Gastroesophageal sphincter (tissue), 4 donors: ENCODE results near the gene ANGEL1. TPM values are rescaled to one million over a fixed set of nuclear protein-coding genes. Genes with fewer than 3 reads are reported as not detected.

Experiments used
- ATAC-seq: fragments of 150-250 bp; one replicate; pipeline ENCODE4 v1.9.1; 2016; ENCODE audit warnings: mild to moderate bottlenecking, moderate library complexity
- H3K27ac ChIP-seq, 4 donors: fragments of 200-600 bp; sonication (generic) in 3 of 4; 1 replicate in 3 of 4; 2 replicates in 1 of 4; pipeline ENCODE4 v1.5.1; 2016 to 2019
- H3K27me3 ChIP-seq: fragments of 200-600 bp; sonication (generic); one replicate; pipeline ENCODE4 v1.5.1; 2019
- H3K36me3 ChIP-seq, 2 donors: fragments of 200-600 bp; sonication (generic); one replicate each; pipeline ENCODE4 v1.5.1; 2019; ENCODE audit warnings: control low read depth in 1 of 2
- H3K4me1 ChIP-seq, 3 donors: fragments of 200-600 bp; sonication (generic); 1 replicate in 2 of 3; 2 replicates in 1 of 3; pipeline ENCODE4 v1.5.1; 2016 to 2019; ENCODE audit warnings: control low read depth in 2 of 3
- H3K4me3 ChIP-seq, 2 donors: fragments of 200-600 bp; sonication (generic); one replicate each; pipeline ENCODE4 v1.5.1; 2019; ENCODE audit warnings: mild to moderate bottlenecking in 1 of 2, moderate library complexity in 1 of 2
- H3K9me3 ChIP-seq, 3 donors: fragments of 200-600 bp; sonication (generic); one replicate each; pipeline ENCODE4 v1.5.1; 2017 to 2019; ENCODE audit warnings: control low read depth in 2 of 3
- EP300 ChIP-seq: sonication (generic); formaldehyde crosslinking; IDR thresholded peaks from one replicate; pipeline ENCODE4 v1.6.1; 2017; ENCODE audit warnings: antibody characterized with exemption, mild to moderate bottlenecking
- POLR2A ChIP-seq, 2 donors: fragments of 450-650 bp; IDR thresholded peaks; one replicate each; pipeline ENCODE4 v1.6.1; 2017; ENCODE audit warnings: antibody characterized with exemption in 2 of 2, mild to moderate bottlenecking in 2 of 2, moderate library complexity in 1 of 2
- POLR2AphosphoS5 ChIP-seq: sonication (generic); formaldehyde crosslinking; IDR thresholded peaks from one replicate; pipeline ENCODE4 v1.6.1; 2017; ENCODE audit warnings: antibody characterized with exemption
- WGBS, 2 donors: methylation state at CpG; one replicate each; pipeline ENCODE4 v1.1.5; 2018; ENCODE audit warnings: low coverage in 1 of 2; 5-methylcytosine and 5-hydroxymethylcytosine counted together
- total RNA-seq, 4 donors: library from RNA; depleted of rRNA; stranded (reverse); fragments of >200 nt; gene quantifications; one replicate each; pipeline ENCODE4 v1.1.0, GENCODE V29; 2016
- TF ChIP-seq, protein P1 (sequence below), 4 experiments: fragments of 200-600 bp in 2 of 4; fragments of 450-650 bp in 2 of 4; sonication (generic) in 1 of 4; IDR thresholded peaks; one replicate each; pipeline ENCODE4 v1.5.1; 2017 to 2019; ENCODE audit warnings: antibody characterized with exemption in 4 of 4, mild to moderate bottlenecking in 2 of 4, moderate library complexity in 2 of 4

ANGEL1 gene
- total RNA-seq, 4 donors from 2014 or later = 9.0 to 27.5 (median 12.2) TPM

GRCh38 chr14:76808990-76809389 lies 3.7 kb downstream of the ANGEL1 start:
- H3K4me3 ChIP-seq = no peak overlapping the region
- no peak for ATAC-seq

GRCh38 chr14:76808011-76808410 lies 4.7 kb downstream of the ANGEL1 start:
- Histone ChIP-seq H3K4me1 (peaks cover 0 to 31% (median 0%) of the 10 kb centered on the region in 3 donors), H3K4me3 (no peak overlapping the region), H3K36me3 (peaks cover 3 to 65% of the 10 kb centered on the region in 2 donors), H3K27me3 (no peaks in the 10 kb centered on the region), H3K27ac (no peak overlapping the region), H3K9me3 (no peaks in the 10 kb centered on the region)
- no peak for ATAC-seq
- WGBS, 2 donors = 67% methylated on average over 1 of the region's 1 CpG; no CpG with 5 or more reads in 1 of the 2 donors
- TF ChIP-seq POLR2A (IDR thresholded peaks at IDR 0.05) (no peak), POLR2AphosphoS5 (no peak), EP300 (no peak)
- TF ChIP-seq, protein P1, sequence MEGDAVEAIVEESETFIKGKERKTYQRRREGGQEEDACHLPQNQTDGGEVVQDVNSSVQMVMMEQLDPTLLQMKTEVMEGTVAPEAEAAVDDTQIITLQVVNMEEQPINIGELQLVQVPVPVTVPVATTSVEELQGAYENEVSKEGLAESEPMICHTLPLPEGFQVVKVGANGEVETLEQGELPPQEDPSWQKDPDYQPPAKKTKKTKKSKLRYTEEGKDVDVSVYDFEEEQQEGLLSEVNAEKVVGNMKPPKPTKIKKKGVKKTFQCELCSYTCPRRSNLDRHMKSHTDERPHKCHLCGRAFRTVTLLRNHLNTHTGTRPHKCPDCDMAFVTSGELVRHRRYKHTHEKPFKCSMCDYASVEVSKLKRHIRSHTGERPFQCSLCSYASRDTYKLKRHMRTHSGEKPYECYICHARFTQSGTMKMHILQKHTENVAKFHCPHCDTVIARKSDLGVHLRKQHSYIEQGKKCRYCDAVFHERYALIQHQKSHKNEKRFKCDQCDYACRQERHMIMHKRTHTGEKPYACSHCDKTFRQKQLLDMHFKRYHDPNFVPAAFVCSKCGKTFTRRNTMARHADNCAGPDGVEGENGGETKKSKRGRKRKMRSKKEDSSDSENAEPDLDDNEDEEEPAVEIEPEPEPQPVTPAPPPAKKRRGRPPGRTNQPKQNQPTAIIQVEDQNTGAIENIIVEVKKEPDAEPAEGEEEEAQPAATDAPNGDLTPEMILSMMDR (IDR thresholded peaks at IDR 0.05) = no peak

More at GRCh38 chr14:76808990-76809389, 3.7 kb downstream of the ANGEL1 start:
- peaks cover 3 to 55% of the 10 kb centered on the region in 2 donors for H3K36me3 ChIP-seq
- H3K4me1 ChIP-seq = peaks cover 0 to 36% (median 0%) of the 10 kb centered on the region in 3 donors
- TF ChIP-seq POLR2A (IDR thresholded peaks at IDR 0.05) = no peak
- no peak for TF ChIP-seq POLR2AphosphoS5
- no peak for TF ChIP-seq EP300
- TF ChIP-seq, protein P1 (IDR thresholded peaks at IDR 0.05) = no peak
- H3K27me3 ChIP-seq = no peaks in the 10 kb centered on the region
- no CpG with 5 or more reads among the region's 4 CpGs for WGBS, 2 donors
- no peaks in the 10 kb centered on the region for H3K9me3 ChIP-seq
- H3K27ac ChIP-seq = no peak overlapping the region

DNA sequence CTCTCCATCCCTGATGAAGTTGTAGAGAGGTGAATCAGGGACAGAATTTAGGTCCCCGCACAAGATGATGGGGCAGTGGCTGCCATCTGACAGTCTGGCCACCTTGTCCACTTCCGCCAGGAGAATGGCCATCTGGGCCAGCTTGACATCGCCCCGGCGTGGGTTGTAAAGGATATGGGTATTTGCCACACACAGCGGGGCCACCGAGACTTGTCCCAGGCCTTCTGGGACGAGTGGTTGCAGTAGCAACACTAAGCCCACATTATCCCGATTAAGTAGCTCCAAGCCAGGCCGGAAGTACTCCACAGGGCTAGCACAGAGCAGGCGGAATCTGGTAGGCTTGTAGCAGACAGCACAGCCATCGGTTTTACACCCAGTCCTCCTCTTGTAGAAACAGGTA lies 6.2 kb downstream of the ANGEL1 start:
- no peaks in the 10 kb centered on the region for H3K9me3 ChIP-seq
- H3K4me3 ChIP-seq = no peak overlapping the region
- TF ChIP-seq EP300 (no peak), POLR2AphosphoS5 (no peak), POLR2A (IDR thresholded peaks at IDR 0.05) (no peak)
- no peak overlapping the region for H3K27ac ChIP-seq
- peaks cover 0 to 20% (median 0%) of the 10 kb centered on the region in 3 donors for H3K4me1 ChIP-seq
- WGBS, 2 donors = 83 to 100% methylated on average over 1 of the region's 12 CpGs
- ATAC-seq = no peak
- no peaks in the 10 kb centered on the region for H3K27me3 ChIP-seq
- H3K36me3 ChIP-seq = peaks cover 3 to 80% of the 10 kb centered on the region in 2 donors

GRCh38 chr14:76793956-76794355 lies 18.7 kb downstream of the ANGEL1 start:
- Histone ChIP-seq H3K27ac (no peak overlapping the region), H3K36me3 (peaks cover 0 to 74% of the 10 kb centered on the region in 2 donors), H3K27me3 (no peaks in the 10 kb centered on the region), H3K9me3 (no peaks in the 10 kb centered on the region), H3K4me1 (no peaks in the 10 kb centered on the region), H3K4me3 (no peak overlapping the region)
- WGBS, 2 donors = 88 to 89% methylated on average over 5 of the region's 5 CpGs
- ATAC-seq = no peak
- TF ChIP-seq POLR2AphosphoS5 = no peak
- TF ChIP-seq POLR2A (IDR thresholded peaks at IDR 0.05) = no peak
- TF ChIP-seq, protein P1 (IDR thresholded peaks at IDR 0.05) = no peak
- TF ChIP-seq EP300 = no peak

DNA sequence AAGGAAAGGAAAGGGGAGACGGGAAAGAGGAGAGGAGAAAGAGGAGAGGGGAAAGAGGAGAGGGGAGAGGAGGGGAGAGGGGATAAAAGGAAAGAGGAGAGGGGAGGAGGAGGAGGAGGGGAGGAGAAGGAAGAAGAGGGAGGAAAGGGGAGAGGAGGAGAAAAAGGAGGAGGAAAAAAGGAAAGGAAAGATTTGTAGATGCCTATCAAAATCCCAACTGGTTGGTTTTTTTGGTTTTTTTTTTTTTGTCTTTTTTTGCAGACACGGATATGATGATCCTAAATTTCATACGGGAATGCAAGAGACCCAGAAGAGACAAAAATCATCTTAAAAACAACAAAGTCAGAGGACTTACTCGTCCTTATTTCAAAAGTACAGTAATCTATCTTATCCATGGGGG lies 19.4 kb downstream of the ANGEL1 start:
- H3K36me3 ChIP-seq = peaks cover 0 to 74% of the 10 kb centered on the region in 2 donors
- H3K4me3 ChIP-seq = no peak overlapping the region
- no peaks in the 10 kb centered on the region for H3K9me3 ChIP-seq
- TF ChIP-seq POLR2AphosphoS5 (no peak), EP300 (no peak), POLR2A (IDR thresholded peaks at IDR 0.05) (no peak)
- TF ChIP-seq, protein P1 (IDR thresholded peaks at IDR 0.05) = no peak
- WGBS, 2 donors = 82 to 97% methylated on average over 3 to 4 of the region's 4 CpGs
- H3K27me3 ChIP-seq = no peaks in the 10 kb centered on the region
- H3K27ac ChIP-seq = no peak overlapping the region
- no peaks in the 10 kb centered on the region for H3K4me1 ChIP-seq
- ATAC-seq = no peak
